ENCODE measurements around the gene WDR7.

GRCh38 chr18:57077786-57078552, 426.8 kb downstream of the WDR7 start:
- no peak for TF ChIP-seq EZH2phosphoT487 (IDR thresholded peaks at IDR 0.05; ENCODE audit: low read depth, severe bottlenecking, unreplicated experiment)
- no peak for TF ChIP-seq CTCF (IDR thresholded peaks at IDR 0.05; ENCODE audit: poor library complexity)
- no peak for TF ChIP-seq EZH2 (IDR thresholded peaks at IDR 0.05; ENCODE audit: borderline replicate concordance)
